Liver (tissue), 9 donors: ENCODE data around the gene AJM1. TPM values are rescaled to one million over a fixed set of nuclear protein-coding genes. Genes with fewer than 3 reads are reported as not detected.

Source experiments
- DNase-seq: peaks from one replicate; pipeline ENCODE4 v3.0.0-alpha.2; 2017; ENCODE audit warnings: low spot score
- H3K27ac ChIP-seq, 2 donors: one replicate each; pipeline ENCODE4 v1.7.0; 2013; ENCODE audit warnings: inconsistent platforms in 2 of 2, low read length in 2 of 2, control low read depth in 1 of 2, low read depth in 1 of 2, mild to moderate bottlenecking in 1 of 2
- H3K27me3 ChIP-seq, 4 donors: one replicate each; pipeline versions ENCODE4 v1.6.1 to v1.7.0; 2013; ENCODE audit warnings: low read length in 3 of 4, inconsistent platforms in 1 of 4, mild to moderate bottlenecking in 1 of 4, moderate library complexity in 1 of 4; ENCODE audit not compliant: control insufficient read depth in 4 of 4, insufficient read depth in 4 of 4
- H3K36me3 ChIP-seq, 4 donors: one replicate each; pipeline versions ENCODE4 v1.6.1 to v1.7.0; 2013; ENCODE audit warnings: low read length in 3 of 4, mild to moderate bottlenecking in 3 of 4, low read depth in 1 of 4, moderate library complexity in 1 of 4; ENCODE audit not compliant: control insufficient read depth in 4 of 4, insufficient read depth in 3 of 4
- H3K4me1 ChIP-seq, 4 donors: one replicate each; pipeline versions ENCODE4 v1.6.1 to v1.7.0; 2013; ENCODE audit warnings: low read length in 3 of 4, mild to moderate bottlenecking in 3 of 4, moderate library complexity in 1 of 4; ENCODE audit not compliant: control insufficient read depth in 4 of 4, insufficient read depth in 4 of 4
- H3K4me3 ChIP-seq, 3 donors: one replicate each; pipeline versions ENCODE4 v1.6.1 to v1.7.0; 2013; ENCODE audit warnings: low read length in 3 of 3, control low read depth in 1 of 3, low read depth in 1 of 3, mild to moderate bottlenecking in 1 of 3
- H3K9ac ChIP-seq, 2 donors: one replicate each; pipeline ENCODE4 v1.7.0; 2013; ENCODE audit warnings: low read length in 2 of 2, mild to moderate bottlenecking in 2 of 2, moderate library complexity in 2 of 2, control low read depth in 1 of 2, low read depth in 1 of 2
- H3K9me3 ChIP-seq, 4 donors: one replicate each; pipeline versions ENCODE4 v1.6.1 to v1.7.0; 2013; ENCODE audit warnings: low read length in 3 of 4; ENCODE audit not compliant: control insufficient read depth in 4 of 4
- EGR1 ChIP-seq, 2 donors: IDR thresholded peaks; 2 replicates each; pipeline ENCODE4 v1.6.1; 2016 to 2018; ENCODE audit warnings: antibody characterized with exemption in 2 of 2, low read depth in 2 of 2
- FOXA1 ChIP-seq: IDR thresholded peaks from 2 replicates; pipeline ENCODE4 v1.6.1; 2016; ENCODE audit warnings: antibody characterized with exemption
- FOXA2 ChIP-seq: IDR thresholded peaks from 2 replicates; pipeline ENCODE4 v1.6.1; 2016; ENCODE audit warnings: antibody characterized with exemption
- GABPA ChIP-seq, 2 donors: IDR thresholded peaks in 1 of 2; conservative IDR thresholded peaks in 1 of 2; 2 replicates each; pipeline ENCODE4 v1.6.1; 2016; ENCODE audit warnings: antibody characterized with exemption in 2 of 2, mild to moderate bottlenecking in 1 of 2, moderate library complexity in 1 of 2
- HNF4A ChIP-seq, 2 donors: conservative IDR thresholded peaks; 2 replicates each; pipeline ENCODE4 v1.6.1; 2016; ENCODE audit warnings: antibody characterized with exemption in 2 of 2, mild to moderate bottlenecking in 2 of 2
- HNF4G ChIP-seq: IDR thresholded peaks from 2 replicates; pipeline ENCODE4 v1.6.1; 2016; ENCODE audit warnings: antibody characterized with exemption
- JUND ChIP-seq, 2 donors: IDR thresholded peaks; 2 replicates each; pipeline ENCODE4 v1.6.1; 2016; ENCODE audit warnings: antibody characterized with exemption in 2 of 2
- MAX ChIP-seq: IDR thresholded peaks from 2 replicates; pipeline ENCODE4 v1.6.1; 2016; ENCODE audit warnings: antibody characterized with exemption
- NR2F2 ChIP-seq: IDR thresholded peaks from 2 replicates; pipeline ENCODE4 v1.6.1; 2016; ENCODE audit warnings: antibody characterized with exemption
- RAD21 ChIP-seq, 2 donors: IDR thresholded peaks; 2 replicates each; pipeline ENCODE4 v1.6.1; 2016; ENCODE audit warnings: antibody characterized with exemption in 2 of 2, mild to moderate bottlenecking in 2 of 2
- REST ChIP-seq: IDR thresholded peaks from 2 replicates; pipeline ENCODE4 v1.6.1; 2016; ENCODE audit warnings: antibody characterized with exemption, mild to moderate bottlenecking
- RXRA ChIP-seq, 2 donors: IDR thresholded peaks; 2 replicates each; pipeline ENCODE4 v1.6.1; 2017 to 2018; ENCODE audit warnings: antibody characterized with exemption in 2 of 2, mild to moderate bottlenecking in 1 of 2
- SP1 ChIP-seq: IDR thresholded peaks from 2 replicates; pipeline ENCODE4 v1.6.1; 2018; ENCODE audit warnings: antibody characterized with exemption, mild to moderate bottlenecking
- YY1 ChIP-seq: IDR thresholded peaks from 2 replicates; pipeline ENCODE4 v1.6.1; 2016; ENCODE audit warnings: antibody characterized with exemption, mild to moderate bottlenecking
- WGBS: extraction: QIAGEN DNeasy Blood & Tissue Kit; methylation state at CpG from one replicate; pipeline ENCODE4 v1.1.7; 2013; 5-methylcytosine and 5-hydroxymethylcytosine counted together
- polyA plus RNA-seq, 2 donors: library from polyadenylated mRNA; stranded (reverse) in 1 of 2; unstranded in 1 of 2; fragments of 200-250 nt in 1 of 2; fragments of >200 nt in 1 of 2; fragmentation: Nextera tagmentation in 1 of 2; extraction: Ambion mirVana in 1 of 2; gene quantifications; one replicate each; pipeline versions ENCODE4 v1.2.1 to v1.2.3, GENCODE V29; 2013 to 2015
- total RNA-seq, 2 donors: library from RNA; depleted of rRNA; stranded (reverse); fragments of >200 nt; gene quantifications; one replicate each; pipeline ENCODE4 v1.2.3, GENCODE V29; 2014
- donor health status: healthy.
- donor health status: healthy.
- donor health status: healthy.
- donor health status: healthy.
- donor health status: healthy.

Gene AJM1
- total and polyA plus RNA-seq, 4 donors = 0.56 to 2.3 (median 0.82) TPM

GRCh38 chr9:136814725-136815421, 27.4 kb upstream of the AJM1 start (continued):
- TF ChIP-seq HNF4G (no peak), RXRA (IDR thresholded peaks at IDR 0.05) (no peak), REST (no peak)

- TF ChIP-seq NR2F2 = no peak
- no peak for TF ChIP-seq RAD21 (IDR thresholded peaks at IDR 0.05)
- no peak for TF ChIP-seq HNF4G
- TF ChIP-seq YY1 = no peak
- no peak for TF ChIP-seq FOXA1
- no peaks in the 10 kb centered on the region for H3K27me3 ChIP-seq
- H3K27ac ChIP-seq = no peak overlapping the region
- no peak overlapping the region for H3K4me3 ChIP-seq
- no peak for DNase-seq
- 48% methylated on average over 1 of the region's 1 CpG for WGBS
- H3K36me3 ChIP-seq = peaks cover 0 to 9% (median 3%) of the 10 kb centered on the region in 4 donors
- H3K9me3 ChIP-seq = no peaks in the 10 kb centered on the region
- no peaks in the 10 kb centered on the region for H3K4me1 ChIP-seq
- no peak overlapping the region for H3K9ac ChIP-seq
These were observed 26.9 kb upstream of the AJM1 start for GRCh38 chr9:136815422-136815782.

DNA sequence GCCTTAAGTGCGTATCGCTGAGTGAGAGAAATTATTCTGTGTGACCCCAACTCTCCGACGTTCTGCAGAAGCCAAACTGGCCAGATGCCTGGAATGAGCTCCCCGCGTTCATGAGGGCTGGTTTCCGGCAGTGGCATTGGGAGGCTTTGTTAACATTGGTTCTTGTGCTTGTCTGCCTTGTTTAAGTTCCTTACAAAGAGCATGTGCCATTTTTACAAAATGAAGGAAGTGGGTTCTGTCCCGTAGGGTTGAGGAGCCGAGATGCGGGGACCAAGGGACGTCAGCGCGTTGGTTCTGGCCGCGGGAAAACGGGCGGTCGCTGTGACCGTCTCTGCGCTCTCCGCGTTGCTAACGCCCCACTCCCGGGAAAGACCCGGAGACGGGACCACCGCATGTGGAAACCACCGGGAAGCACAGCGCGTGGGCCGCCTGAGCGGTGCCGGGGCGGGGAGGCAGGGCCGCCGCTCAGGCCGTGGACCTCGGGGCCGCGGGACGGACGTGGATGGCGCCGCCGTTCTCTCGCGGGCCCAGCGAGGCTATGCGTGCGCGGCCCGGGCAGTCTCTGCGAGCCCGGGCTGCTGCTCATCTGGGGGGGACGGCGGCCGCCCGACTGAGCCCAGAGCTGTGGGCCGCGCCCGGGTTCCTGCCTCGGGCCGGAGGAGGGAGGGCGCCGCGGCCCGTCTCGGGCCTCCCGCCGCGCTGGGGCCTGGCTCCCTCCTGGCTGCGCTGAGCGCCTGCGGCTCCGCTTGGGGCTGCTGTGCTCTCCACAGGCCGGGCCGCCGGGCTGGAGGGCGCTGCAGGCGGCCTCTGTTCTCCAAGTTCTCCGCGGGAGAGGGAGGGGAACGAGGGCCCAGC, 21.1 kb upstream of the AJM1 start:
- no peaks in the 10 kb centered on the region for H3K4me1 ChIP-seq
- TF ChIP-seq JUND (IDR thresholded peaks at IDR 0.05) (no peak), MAX (no peak), HNF4G (no peak), SP1 (no peak), REST (no peak), YY1 (no peak), EGR1 (IDR thresholded peaks at IDR 0.05; ENCODE audit: low read depth in 2 of 2) (no peak), NR2F2 (no peak), FOXA1 (no peak), GABPA (IDR thresholded peaks at IDR 0.05 in 1 of 2, conservative IDR thresholded peaks at IDR 0.05 in 1 of 2) (no peak), FOXA2 (no peak), RAD21 (IDR thresholded peaks at IDR 0.05) (no peak), HNF4A (conservative IDR thresholded peaks at IDR 0.05) (no peak)
- peaks cover 2 to 18% (median 9%) of the 10 kb centered on the region in 4 donors for H3K36me3 ChIP-seq
- no peak for DNase-seq
- no peaks in the 10 kb centered on the region for H3K27me3 ChIP-seq
- no peak overlapping the region for H3K9ac ChIP-seq
- H3K4me3 ChIP-seq = peak overlapping the region in 1 of 3 donors; percentile 7
- H3K27ac ChIP-seq = no peak overlapping the region
- H3K9me3 ChIP-seq = no peaks in the 10 kb centered on the region
- WGBS = 71% methylated on average over 83 of the region's 83 CpGs
